GM18909 (cell line): ENCODE results near the gene PATE4.
A peak's percentile ranks its signal among the peaks of the same experiment; 100 is the strongest.
"Not testable (repeated sequence)": the region's sequence is repeated elsewhere in the genome, so short reads cannot be mapped to it uniquely, and the experiment has no call there.

Experiments used
- ATAC-seq: cut with Tn5 transposase; IDR thresholded peaks from one replicate; pipeline ENCODE4 v1.9.1; 2021; ENCODE audit warnings: mild to moderate bottlenecking; ENCODE audit not compliant: unreplicated experiment, poor library complexity

The PATE4 gene

GRCh38 chr11:125833016-125833415 lies at the start of gene PATE4:
TSS of gene PATE4 (plus strand) at chr11:125833316. CDS start at chr11:125833360, 44 bp downstream.
- ATAC-seq, result no peak

- no peak for ATAC-seq
Measured at GRCh38 chr11:125784678-125785077, 48.4 kb upstream of the PATE4 start.

- no peak for ATAC-seq
Measured at GRCh38 chr11:125787827-125788226, 45.3 kb upstream of the PATE4 start, which contains the start of gene PATE3. TSS of gene PATE3 (plus strand) at chr11:125788127. CDS start at chr11:125788152, 25 bp downstream.

GRCh38 chr11:125790825-125791224 lies 42.3 kb upstream of the PATE4 start:
- ATAC-seq, result no peak

GRCh38 chr11:125797641-125798040 lies 35.5 kb upstream of the PATE4 start:
- ATAC-seq, result no peak

GRCh38 chr11:125799808-125800207 lies 33.3 kb upstream of the PATE4 start:
- no peak for ATAC-seq

GRCh38 chr11:125802387-125802786 lies 30.7 kb upstream of the PATE4 start:
- no peak for ATAC-seq

- ATAC-seq, result no peak
Measured at GRCh38 chr11:125807909-125808308, 25.2 kb upstream of the PATE4 start.

- ATAC-seq, result no peak
Measured at GRCh38 chr11:125835748-125836147, 2.6 kb downstream of the PATE4 start.

GRCh38 chr11:125842321-125842948 lies 9.3 kb downstream of the PATE4 start:
- no peak for ATAC-seq

- no peak for ATAC-seq
Measured at GRCh38 chr11:125846188-125846587, 13.1 kb downstream of the PATE4 start.

- not testable (repeated sequence) for ATAC-seq
Measured at GRCh38 chr11:125857670-125858069, 24.6 kb downstream of the PATE4 start.

GRCh38 chr11:125862786-125863185 lies 29.7 kb downstream of the PATE4 start:
- not testable (repeated sequence) for ATAC-seq

- not testable (repeated sequence) for ATAC-seq
Measured at GRCh38 chr11:125865354-125865753, 32.2 kb downstream of the PATE4 start.

- ATAC-seq, result no peak
Measured at GRCh38 chr11:125869521-125869920, 36.4 kb downstream of the PATE4 start.

- no peak for ATAC-seq
Measured at GRCh38 chr11:125871391-125872137, 38.4 kb downstream of the PATE4 start.

- no peak for ATAC-seq
Measured at GRCh38 chr11:125872138-125872491, 39.0 kb downstream of the PATE4 start.

- no peak for ATAC-seq
Measured at GRCh38 chr11:125873881-125874555, 40.9 kb downstream of the PATE4 start.

- peak; percentile 79 for ATAC-seq
Measured at GRCh38 chr11:125874556-125875124, 41.5 kb downstream of the PATE4 start.

GRCh38 chr11:125881291-125881690 lies 48.2 kb downstream of the PATE4 start:
- no peak for ATAC-seq

GRCh38 chr11:125883375-125883774 lies 50.3 kb downstream of the PATE4 start:
- ATAC-seq, result no peak
